DMS 273 (cell line): Measurements from ENCODE around the gene MEOX1.

Experiments used
- DNase-seq: peaks from one replicate; lab custom pipeline; 2025; ENCODE audit not compliant: unreplicated experiment; lab: John Stamatoyannopoulos, UW

Gene MEOX1

GRCh38 chr17:43658900-43659299 is 2.8 kb downstream of the MEOX1 start:
- DNase-seq, result no peak

- DNase-seq, result no peak
Observed at GRCh38 chr17:43655693-43656255, 5.9 kb downstream of the MEOX1 start.

- no peak for DNase-seq
Observed at GRCh38 chr17:43652124-43652480, 9.6 kb downstream of the MEOX1 start.

GRCh38 chr17:43650471-43650870 is 11.3 kb downstream of the MEOX1 start:
- no peak for DNase-seq

GRCh38 chr17:43648916-43649315 is 12.8 kb downstream of the MEOX1 start:
- DNase-seq, result no peak

- DNase-seq, result peak; percentile 51
Observed at GRCh38 chr17:43645765-43646481, 15.8 kb downstream of the MEOX1 start.

- DNase-seq, result no peak
Observed at GRCh38 chr17:43645450-43645764, 16.3 kb downstream of the MEOX1 start.

GRCh38 chr17:43644081-43644480 is 17.6 kb downstream of the MEOX1 start:
- peak; percentile 63 for DNase-seq

GRCh38 chr17:43641416-43641815 is 20.3 kb downstream of the MEOX1 start:
- no peak for DNase-seq

- DNase-seq, result no peak
Observed at GRCh38 chr17:43640491-43641252, 21.1 kb downstream of the MEOX1 start.

GRCh38 chr17:43637563-43638323 is 24.0 kb downstream of the MEOX1 start:
- DNase-seq, result no peak

GRCh38 chr17:43636426-43636825 is 25.3 kb downstream of the MEOX1 start:
- no peak for DNase-seq

GRCh38 chr17:43634591-43635125 is 27.1 kb downstream of the MEOX1 start:
- no peak for DNase-seq

- DNase-seq, result no peak
Observed at GRCh38 chr17:43632221-43632620, 29.5 kb downstream of the MEOX1 start.

GRCh38 chr17:43631429-43631828 is 30.3 kb downstream of the MEOX1 start:
- no peak for DNase-seq

- no peak for DNase-seq
Observed at GRCh38 chr17:43628089-43628650, 33.6 kb downstream of the MEOX1 start.

GRCh38 chr17:43627653-43628052 is 34.1 kb downstream of the MEOX1 start:
- no peak for DNase-seq

GRCh38 chr17:43626023-43626422 is 35.7 kb downstream of the MEOX1 start:
- DNase-seq, result no peak

- no peak for DNase-seq
Observed at GRCh38 chr17:43625606-43626005, 36.1 kb downstream of the MEOX1 start.

- no peak for DNase-seq
Observed at GRCh38 chr17:43620581-43620980, 41.1 kb downstream of the MEOX1 start.

- no peak for DNase-seq
Observed at GRCh38 chr17:43620147-43620546, 41.6 kb downstream of the MEOX1 start.
